Measurements from ENCODE around the gene CCDC197.

- TF ChIP-seq FOXA1 (IDR thresholded peaks at IDR 0.05) (no peak), SP1 (IDR thresholded peaks at IDR 0.05) (no peak), BHLHE40 (IDR thresholded peaks at IDR 0.05; ENCODE audit: borderline replicate concordance) (no peak), L3MBTL2 (conservative IDR thresholded peaks at IDR 0.05) (no peak), CTBP1 (IDR thresholded peaks at IDR 0.05; ENCODE audit: borderline replicate concordance) (no peak), SUZ12 (IDR thresholded peaks at IDR 0.05) (no peak), LEF1 (IDR thresholded peaks at IDR 0.05; ENCODE audit: borderline replicate concordance) (no peak), FOXK2 (IDR thresholded peaks at IDR 0.05) (no peak)
- TF ChIP-seq, protein P1, sequence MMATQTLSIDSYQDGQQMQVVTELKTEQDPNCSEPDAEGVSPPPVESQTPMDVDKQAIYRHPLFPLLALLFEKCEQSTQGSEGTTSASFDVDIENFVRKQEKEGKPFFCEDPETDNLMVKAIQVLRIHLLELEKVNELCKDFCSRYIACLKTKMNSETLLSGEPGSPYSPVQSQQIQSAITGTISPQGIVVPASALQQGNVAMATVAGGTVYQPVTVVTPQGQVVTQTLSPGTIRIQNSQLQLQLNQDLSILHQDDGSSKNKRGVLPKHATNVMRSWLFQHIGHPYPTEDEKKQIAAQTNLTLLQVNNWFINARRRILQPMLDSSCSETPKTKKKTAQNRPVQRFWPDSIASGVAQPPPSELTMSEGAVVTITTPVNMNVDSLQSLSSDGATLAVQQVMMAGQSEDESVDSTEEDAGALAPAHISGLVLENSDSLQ (IDR thresholded peaks at IDR 0.05): no peak
Observed at GRCh38 chr14:93959239-93960107, 37.6 kb upstream of the CCDC197 start.

Measured in HEK293T (cell line).